Common myeloid progenitor, CD34-positive (primary cell): ENCODE measurements around the gene TNFRSF1A.

ENCODE experiments used
- CTCF ChIA-PET: fragments of 350-600 bp; sonication (Branson Sonifier 250); formaldehyde crosslinking; loops from one replicate; lab custom pipeline; 2021; ENCODE audit warnings: antibody characterized with exemption; lab: Charles Lee
- POLR2A ChIA-PET: fragments of 350-600 bp; sonication (Branson Sonifier 250); formaldehyde crosslinking; loops from one replicate; lab custom pipeline; 2021; ENCODE audit warnings: antibody characterized with exemption; lab: Charles Lee
- DNase-seq, 3 donors: peaks; one replicate each; pipeline versions ENCODE4 v3.0.0 to v3.0.0-alpha.2; 2013
- H3K27ac ChIP-seq, 2 experiments: 1 replicate in 1 of 2; 2 replicates in 1 of 2; pipeline ENCODE4 v1.7.0; 2013; ENCODE audit warnings: inconsistent platforms in 2 of 2, low read length in 2 of 2, mild to moderate bottlenecking in 2 of 2, low read depth in 1 of 2, moderate library complexity in 1 of 2; ENCODE audit not compliant: severe bottlenecking in 2 of 2, insufficient read depth in 1 of 2, poor library complexity in 1 of 2
- H3K27me3 ChIP-seq, 5 experiments: replicated peaks in 2 of 5; 1 replicate in 3 of 5; 2 replicates in 2 of 5; pipeline versions ENCODE4 v1.6.1 to v1.7.0; 2013; ENCODE audit warnings: low read length in 4 of 5, mild to moderate bottlenecking in 2 of 5, moderate library complexity in 2 of 5, inconsistent platforms in 1 of 5; ENCODE audit not compliant: insufficient read depth in 5 of 5, control insufficient read depth in 4 of 5
- H3K36me3 ChIP-seq, 4 experiments: 1 replicate in 2 of 4; 2 replicates in 2 of 4; pipeline versions ENCODE4 v1.6.1 to v1.7.0; 2013; ENCODE audit warnings: low read length in 3 of 4, control low read depth in 1 of 4, mild to moderate bottlenecking in 1 of 4; ENCODE audit not compliant: control insufficient read depth in 4 of 4, insufficient read depth in 4 of 4
- H3K4me1 ChIP-seq, 4 experiments: 1 replicate in 3 of 4; 2 replicates in 1 of 4; pipeline versions ENCODE4 v1.6.1 to v1.7.1; 2013; ENCODE audit warnings: low read length in 3 of 4, mild to moderate bottlenecking in 3 of 4, control low read depth in 1 of 4, inconsistent platforms in 1 of 4, moderate library complexity in 1 of 4; ENCODE audit not compliant: control insufficient read depth in 4 of 4, insufficient read depth in 4 of 4; ENCODE audit errors: control extremely low read depth in 1 of 4
- H3K4me3 ChIP-seq, 7 experiments: 1 replicate in 4 of 7; 2 replicates in 3 of 7; pipeline versions ENCODE4 v1.5.1 to v1.7.0; 2013; ENCODE audit warnings: mild to moderate bottlenecking in 7 of 7, low read length in 6 of 7, moderate library complexity in 6 of 7, inconsistent platforms in 2 of 7, low read depth in 2 of 7, control low read depth in 1 of 7; ENCODE audit not compliant: insufficient read depth in 4 of 7, control insufficient read depth in 1 of 7; ENCODE audit errors: extremely low read depth in 1 of 7
- H3K9me3 ChIP-seq, 5 experiments: 1 replicate in 4 of 5; 2 replicates in 1 of 5; pipeline versions ENCODE4 v1.6.1 to v1.7.1; 2013; ENCODE audit warnings: low read length in 4 of 5, mild to moderate bottlenecking in 2 of 5, inconsistent platforms in 1 of 5, low read depth in 1 of 5, moderate library complexity in 1 of 5; ENCODE audit not compliant: control insufficient read depth in 4 of 5, insufficient read depth in 2 of 5; ENCODE audit errors: control extremely low read depth in 1 of 5
- WGBS: methylation state at CpG from one replicate; pipeline ENCODE4 v1.1.5; 2013; ENCODE audit not compliant: insufficient coverage; 5-methylcytosine and 5-hydroxymethylcytosine counted together

Gene TNFRSF1A

DNA sequence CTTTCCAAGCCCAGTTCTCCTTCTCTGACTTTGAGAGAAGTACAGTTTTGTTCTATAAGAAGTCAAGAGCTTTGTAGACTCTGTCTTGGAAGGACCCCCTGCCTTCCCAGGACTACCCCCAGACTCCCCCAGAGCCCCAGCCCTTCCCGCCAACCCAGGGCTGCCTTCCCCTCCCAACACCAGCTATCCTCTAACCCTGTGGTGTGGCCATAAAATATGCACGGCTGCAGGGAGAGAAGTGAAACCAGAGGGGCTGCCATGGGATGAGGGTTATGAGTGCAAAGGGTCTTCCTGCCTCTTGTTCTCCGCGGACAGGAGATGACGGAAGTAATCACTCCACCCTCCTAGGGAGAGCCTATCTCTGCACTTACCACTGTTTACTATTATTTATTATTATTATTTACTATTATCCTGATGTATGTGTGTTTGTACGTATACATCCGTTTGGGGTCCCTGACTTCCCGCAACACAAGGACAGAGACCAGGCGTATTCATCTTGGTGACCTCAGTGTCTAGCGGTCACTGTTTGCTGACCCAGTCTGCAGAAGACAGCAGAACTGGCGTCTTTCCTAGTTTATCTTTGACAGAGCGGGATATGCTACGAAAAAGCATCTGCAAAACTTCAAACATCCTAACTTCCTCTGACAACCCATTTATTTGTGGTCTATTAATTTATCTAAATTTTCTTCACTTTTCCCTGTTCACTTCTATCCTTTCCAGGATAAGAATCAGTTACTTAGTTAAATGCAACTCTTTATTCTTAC is 37.0 kb upstream of the TNFRSF1A start:
- H3K36me3 ChIP-seq: no peaks in the 10 kb centered on the region
- H3K9me3 ChIP-seq: no peaks in the 10 kb centered on the region
- H3K27ac ChIP-seq: no peak overlapping the region
- DNase-seq: no peak
- POLR2A ChIA-PET: no interaction called here
- peaks cover 4 to 67% (median 43%) of the 10 kb centered on the region in 4 experiments for H3K4me1 ChIP-seq
- H3K27me3 ChIP-seq: no peaks in the 10 kb centered on the region
- CTCF ChIA-PET: interaction anchor here (1.1 to 1.3 kb wide), 2 partner anchors 22 to 56 kb away, joined by 3 read pairs; no protein-coding TSS in a partner anchor
- H3K4me3 ChIP-seq: no peak overlapping the region
- 98% methylated on average over 8 of the region's 13 CpGs for WGBS

DNA sequence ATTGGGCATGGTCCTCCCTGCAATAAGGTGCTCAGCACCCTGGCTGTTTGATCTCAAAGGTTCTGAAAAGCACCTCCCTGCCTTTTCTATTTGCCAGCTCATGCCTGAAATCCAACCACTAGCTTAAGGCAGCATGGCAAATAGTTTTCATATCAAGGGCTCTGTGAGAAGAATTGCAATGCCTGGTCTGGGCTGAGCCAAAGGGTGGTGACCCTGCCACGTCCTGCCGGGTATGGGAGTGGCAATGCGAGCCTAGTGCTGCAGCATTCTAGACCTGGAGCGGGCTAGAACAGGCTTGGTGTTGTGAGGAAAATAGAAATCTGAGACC is 35.8 kb upstream of the TNFRSF1A start:
- H3K9me3 ChIP-seq: no peaks in the 10 kb centered on the region
- CTCF ChIA-PET: interaction anchor here (0.7 to 1.5 kb wide), 7 partner anchors 10 to 88 kb away, joined by 3 to 6 read pairs (median 3); no protein-coding TSS in a partner anchor
- H3K36me3 ChIP-seq: no peaks in the 10 kb centered on the region
- no peak for DNase-seq
- no peaks in the 10 kb centered on the region for H3K27me3 ChIP-seq
- 88% methylated on average over 3 of the region's 4 CpGs for WGBS
- POLR2A ChIA-PET: no interaction called here
- H3K4me3 ChIP-seq: no peak overlapping the region
- H3K4me1 ChIP-seq: peaks cover 4 to 67% (median 42%) of the 10 kb centered on the region in 4 experiments
- H3K27ac ChIP-seq: no peak overlapping the region

DNA sequence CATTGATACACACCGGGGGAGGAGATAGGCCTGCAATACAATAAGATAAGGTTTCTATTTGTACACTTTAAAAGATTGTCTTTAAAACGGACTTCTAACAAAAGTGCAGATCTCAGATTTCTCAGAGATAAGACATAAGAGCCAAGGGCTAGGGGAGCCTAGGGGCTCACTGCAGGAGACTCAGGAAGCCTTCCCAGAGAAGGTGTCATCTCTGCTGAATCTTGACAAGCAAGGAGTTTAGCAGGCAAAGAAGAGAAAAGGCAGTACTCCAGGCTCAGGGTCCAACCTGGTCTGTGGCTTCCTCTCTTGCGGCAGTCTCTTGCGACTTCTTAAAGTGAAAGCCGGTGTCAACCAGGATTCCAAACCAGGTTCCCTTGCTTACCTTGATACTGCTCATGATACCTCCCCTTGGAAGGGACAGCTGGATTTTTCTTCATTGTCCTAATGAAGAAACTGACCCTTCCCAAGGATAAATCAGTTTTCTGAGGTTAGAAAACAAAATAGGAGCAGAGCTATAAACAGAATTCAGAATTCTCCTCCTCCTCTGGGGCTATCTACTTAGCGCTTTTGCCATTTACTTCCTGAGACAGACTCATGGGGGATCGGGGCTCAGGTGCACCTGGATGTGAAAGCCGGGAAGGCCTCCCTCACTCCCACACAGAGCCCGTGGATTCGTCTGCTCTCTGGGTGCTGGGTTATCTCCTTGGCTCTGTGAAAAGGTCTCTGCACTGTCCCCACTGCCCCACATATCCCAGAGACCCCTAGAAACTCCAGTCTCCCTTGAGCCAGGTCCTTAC is 35.2 kb upstream of the TNFRSF1A start:
- peak overlapping the region in 3 of 7 experiments; percentile 8 to 46 (median 12) for H3K4me3 ChIP-seq
- H3K4me1 ChIP-seq: peaks cover 4 to 70% (median 46%) of the 10 kb centered on the region in 4 experiments

DNA sequence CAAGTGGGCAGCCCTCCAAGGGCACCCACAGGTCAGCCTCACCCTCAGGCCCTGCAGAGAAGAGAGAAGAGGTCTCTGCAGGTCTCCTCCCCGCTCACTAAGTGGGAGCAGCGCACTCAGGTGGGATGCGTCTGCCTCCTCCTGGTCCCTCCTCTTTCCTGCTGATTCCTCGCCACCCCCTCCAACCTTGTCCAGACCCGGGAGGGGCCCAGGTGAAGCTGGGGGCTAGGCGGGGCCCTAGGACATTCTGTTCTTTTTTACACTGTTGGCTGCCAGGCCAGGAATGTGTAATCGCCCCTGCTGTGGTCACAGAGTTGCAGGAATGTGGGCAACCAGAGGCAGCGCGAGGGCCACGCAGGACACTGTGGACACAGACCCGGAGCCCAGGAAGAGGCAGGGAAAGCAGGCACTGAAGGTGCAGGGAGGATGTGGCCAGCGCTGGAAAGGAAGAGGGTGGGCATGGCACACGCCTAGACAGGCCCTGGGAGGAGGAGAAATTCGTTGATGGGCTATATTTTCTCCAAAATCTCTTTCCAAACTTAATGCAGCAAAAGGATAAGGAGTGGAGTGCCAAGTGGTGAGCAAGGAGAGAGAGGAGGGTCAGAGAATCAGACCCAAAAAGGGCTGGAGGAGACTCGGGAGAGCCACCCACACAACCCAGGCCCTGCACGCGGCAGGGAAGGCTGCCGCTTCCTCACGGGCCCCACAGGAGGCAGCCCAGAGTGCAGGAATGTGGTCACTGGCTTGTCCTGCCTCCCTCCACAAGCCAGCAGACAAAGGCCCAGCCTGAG is 34.4 kb upstream of the TNFRSF1A start:
- POLR2A ChIA-PET: interaction anchor here (0.5 kb wide), 1 partner anchor 488 kb away, joined by 3 read pairs; no protein-coding TSS in a partner anchor
- WGBS: 41% methylated on average over 13 of the region's 19 CpGs

More for the DNA sequence above, 35.2 kb upstream of the TNFRSF1A start:
- POLR2A ChIA-PET: interaction anchor here (0.5 kb wide), 1 partner anchor 489 kb away, joined by 3 read pairs; no protein-coding TSS in a partner anchor
- no peak overlapping the region for H3K27ac ChIP-seq
- no peaks in the 10 kb centered on the region for H3K9me3 ChIP-seq
- no peaks in the 10 kb centered on the region for H3K27me3 ChIP-seq
- H3K36me3 ChIP-seq: no peaks in the 10 kb centered on the region
- CTCF ChIA-PET: interaction anchor here (0.9 to 1.5 kb wide), 6 partner anchors 9 to 89 kb away, joined by 3 to 6 read pairs (median 3); no protein-coding TSS in a partner anchor
- WGBS: 21% methylated on average over 7 of the region's 10 CpGs
- DNase-seq: peak in 2 of 3 donors; percentile 49 to 52

DNA sequence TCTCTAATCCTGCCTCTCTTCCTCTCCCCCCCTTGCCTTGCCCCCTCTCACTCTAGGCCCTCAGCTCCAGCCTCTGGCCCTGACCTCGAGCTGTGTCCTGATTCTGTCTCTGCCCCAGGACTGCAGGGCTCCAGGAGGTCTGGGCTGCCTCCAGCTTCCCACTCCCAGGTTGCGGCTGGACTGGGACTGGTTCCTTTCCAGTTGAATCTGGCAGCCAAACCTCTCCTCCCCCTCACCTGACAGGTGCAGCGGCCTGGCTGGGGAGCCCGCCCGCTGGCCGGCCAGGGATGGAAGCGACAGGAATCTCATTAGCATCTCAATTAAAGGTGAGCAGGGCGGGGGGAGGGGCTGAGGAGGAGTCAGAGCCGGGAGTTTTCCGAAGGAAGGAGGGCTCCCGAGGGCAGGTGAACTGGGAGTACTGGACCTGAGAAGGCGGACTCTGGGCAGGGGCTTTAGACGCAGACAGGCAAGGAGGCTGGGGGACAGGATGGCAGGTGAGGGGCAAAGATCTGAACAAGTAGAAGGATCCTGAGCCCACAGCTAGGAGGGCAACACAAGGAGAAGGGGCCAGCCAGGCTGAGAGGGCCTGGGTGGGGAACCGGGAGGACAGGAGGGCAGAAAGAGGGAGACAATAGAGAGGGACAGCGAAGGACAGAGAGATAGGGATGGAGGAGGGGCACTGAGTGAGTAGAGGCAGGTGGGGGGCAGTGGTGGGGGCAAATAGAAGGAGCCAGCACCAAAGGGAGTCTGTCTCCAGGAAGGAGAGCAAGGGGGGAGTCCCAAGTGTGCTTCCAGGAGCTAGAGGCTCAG is 33.6 kb upstream of the TNFRSF1A start, which contains the start of gene SCNN1A:
Gene SCNN1A, minus strand, starts transcription at position 295 of the 810 bp plus-strand sequence. CDS start 780 bp downstream, outside the sequence.
- peak within 1 kb of the TSS in 1 of 7 experiments; percentile 31 for H3K4me3 ChIP-seq
- POLR2A ChIA-PET: interaction anchor here (0.9 kb wide), 1 partner anchor 12 kb away, joined by 4 read pairs; no protein-coding TSS in a partner anchor

More for the DNA sequence above, 34.4 kb upstream of the TNFRSF1A start:
- Histone ChIP-seq H3K27ac (no peak overlapping the region), H3K27me3 (no peaks in the 10 kb centered on the region), H3K4me1 (peaks cover 4 to 77% (median 51%) of the 10 kb centered on the region in 4 experiments), H3K36me3 (no peaks in the 10 kb centered on the region), H3K9me3 (no peaks in the 10 kb centered on the region), H3K4me3 (peak overlapping the region in 2 of 7 experiments; percentile 12 to 46)
- CTCF ChIA-PET: interaction anchor here (0.6 to 6.9 kb wide), 6 partner anchors 38 to 90 kb away, joined by 3 to 73 read pairs (median 6); partner anchors contain the start of gene TNFRSF1A
- peak in 1 of 3 donors; percentile 37 for DNase-seq

More for the DNA sequence above, 33.6 kb upstream of the TNFRSF1A start, which contains the start of gene SCNN1A:
- no peak for DNase-seq
- H3K27ac ChIP-seq: no peak within 1 kb of the TSS
- no peaks in the 10 kb centered on the region for H3K27me3 ChIP-seq
- H3K9me3 ChIP-seq: no peaks in the 10 kb centered on the region
- H3K36me3 ChIP-seq: no peaks in the 10 kb centered on the region
- over 99% methylated on average over 10 of the region's 15 CpGs for WGBS
- peaks cover 4 to 85% (median 59%) of the 10 kb centered on the region in 4 experiments for H3K4me1 ChIP-seq
- CTCF ChIA-PET: interaction anchor here (0.6 to 6.9 kb wide), 7 partner anchors 12 to 91 kb away, joined by 3 to 73 read pairs (median 6); partner anchors contain the start of gene TNFRSF1A
